HG03039 (cell line): ENCODE measurements around the gene PLA2G2F.

Experiments
- ATAC-seq: cut with Tn5 transposase; IDR thresholded peaks from one replicate; pipeline ENCODE4 v1.9.1; 2021; ENCODE audit warnings: mild to moderate bottlenecking, moderate library complexity; ENCODE audit not compliant: unreplicated experiment

PLA2G2F gene

GRCh38 chr1:20166051-20166450, 26.9 kb downstream of the PLA2G2F start:
- ATAC-seq: no peak

- no peak for ATAC-seq
These were observed 28.0 kb downstream of the PLA2G2F start for GRCh38 chr1:20167126-20167525.

- ATAC-seq: no peak
These were observed 29.7 kb downstream of the PLA2G2F start for GRCh38 chr1:20168564-20169491.

GRCh38 chr1:20169932-20170331, 30.8 kb downstream of the PLA2G2F start:
- ATAC-seq: no peak

- no peak for ATAC-seq
These were observed 33.0 kb downstream of the PLA2G2F start for GRCh38 chr1:20172033-20172590.

- ATAC-seq: no peak
These were observed 36.0 kb downstream of the PLA2G2F start for GRCh38 chr1:20174937-20175666.

- ATAC-seq: no peak
These were observed 39.7 kb downstream of the PLA2G2F start for GRCh38 chr1:20178634-20179370.

GRCh38 chr1:20179371-20180128, 40.4 kb downstream of the PLA2G2F start:
- no peak for ATAC-seq

GRCh38 chr1:20180129-20180843, 41.2 kb downstream of the PLA2G2F start:
- no peak for ATAC-seq

GRCh38 chr1:20180844-20181207, 41.7 kb downstream of the PLA2G2F start:
- ATAC-seq: no peak

- ATAC-seq: no peak
These were observed 43.3 kb downstream of the PLA2G2F start for GRCh38 chr1:20182415-20182814.

- no peak for ATAC-seq
These were observed 43.9 kb downstream of the PLA2G2F start for GRCh38 chr1:20183035-20183434.

GRCh38 chr1:20183616-20184271, 44.6 kb downstream of the PLA2G2F start:
- no peak for ATAC-seq

GRCh38 chr1:20184481-20184900, 45.4 kb downstream of the PLA2G2F start:
- no peak for ATAC-seq

- ATAC-seq: no peak
These were observed 46.1 kb downstream of the PLA2G2F start for GRCh38 chr1:20184997-20185833.

- no peak for ATAC-seq
These were observed 47.0 kb downstream of the PLA2G2F start, which contains the start of the genes PLA2G2C and UBXN10 for GRCh38 chr1:20185834-20186782. Gene PLA2G2C, minus strand, starts transcription at chr1:20186518. Its CDS starts 9,155 bp downstream, at chr1:20177363. Gene UBXN10, plus strand, starts transcription at chr1:20186096. Its CDS starts 4,466 bp downstream, at chr1:20190562.
